GM10248 (cell line): ENCODE data around the gene PTPRH.

ENCODE experiments used
- CTCF ChIA-PET: fragments of 300-600 bp; sonication (Branson Sonifier 250); formaldehyde crosslinking; extraction: SDS; loops from one replicate; lab custom pipeline; 2021; ENCODE audit warnings: antibody characterized with exemption; lab: Yijun Ruan, JAX
- POLR2A ChIA-PET: fragments of 350-650 bp; sonication (Branson Sonifier 250); formaldehyde crosslinking; extraction: SDS; loops from one replicate; lab custom pipeline; 2020; ENCODE audit warnings: antibody characterized with exemption; lab: Yijun Ruan, JAX
- DNase-seq: peaks from one replicate; pipeline ENCODE4 v3.0.0; 2012; ENCODE audit errors: extremely low spot score
- CTCF ChIP-seq: IDR thresholded peaks from 2 replicates; pipeline ENCODE4 v1.5.1; 2012; ENCODE audit warnings: mild to moderate bottlenecking, low read depth; ENCODE audit errors: extremely low read depth, missing control alignments, control extremely low read depth

PTPRH gene

GRCh38 chr19:55171440-55171839, 37.9 kb downstream of the PTPRH start:
- TF ChIP-seq CTCF: no peak
- ChIA-PET POLR2A (interaction anchor here (0.5 kb wide), 1 partner anchor 221 kb away, joined by 3 read pairs; no protein-coding TSS in a partner anchor), CTCF (no interaction called here)
- no peak for DNase-seq

GRCh38 chr19:55169136-55169535, 40.2 kb downstream of the PTPRH start:
- no peak for TF ChIP-seq CTCF
- DNase-seq: no peak
- ChIA-PET CTCF (interaction anchor here (0.9 to 1.2 kb wide), 3 partner anchors 10 to 28 kb away, joined by 3 read pairs; no protein-coding TSS in a partner anchor), POLR2A (no interaction called here)

- ChIA-PET CTCF (interaction anchor here (0.7 to 1.4 kb wide), 7 partner anchors 9 to 337 kb away, joined by 3 to 5 read pairs (median 3); partner anchors contain the start of gene TNNI3), POLR2A (interaction anchor here (0.5 kb wide), 1 partner anchor 10 kb away, joined by 4 read pairs; no protein-coding TSS in a partner anchor)
- peak; percentile 96 for DNase-seq
- TF ChIP-seq CTCF: no peak
Measured at GRCh38 chr19:55166530-55167268, 42.6 kb downstream of the PTPRH start, which contains the start of gene DNAAF3. Gene DNAAF3, minus strand, starts transcription at chr19:55166613. Its CDS starts 200 bp downstream, at chr19:55166413.

- ChIA-PET POLR2A (interaction anchor here (0.5 kb wide), 1 partner anchor 10 kb away, joined by 4 read pairs; no protein-coding TSS in a partner anchor), CTCF (interaction anchor here (1.0 to 1.4 kb wide), 5 partner anchors 8 to 302 kb away, joined by 3 to 4 read pairs (median 3); partner anchors contain the start of gene TNNI3)
- no peak for DNase-seq
- peak; percentile 30 for TF ChIP-seq CTCF
Measured at GRCh38 chr19:55165952-55166529, 43.3 kb downstream of the PTPRH start.

- no peak for DNase-seq
- ChIA-PET POLR2A (no interaction called here), CTCF (interaction anchor here (1.9 to 2.7 kb wide), 4 partner anchors 13 to 58 kb away, joined by 4 to 18 read pairs (median 14); no protein-coding TSS in a partner anchor)
- TF ChIP-seq CTCF: no peak
Measured at GRCh38 chr19:55161571-55162322, 47.6 kb downstream of the PTPRH start.

GRCh38 chr19:55160986-55161365, 48.3 kb downstream of the PTPRH start:
- POLR2A ChIA-PET: no interaction called here

More at GRCh38 chr19:55160986-55161365, 48.3 kb downstream of the PTPRH start:
- CTCF ChIA-PET: interaction anchor here (0.6 to 2.7 kb wide), 20 partner anchors 10 to 682 kb away, joined by 3 to 18 read pairs (median 4); partner anchors contain the start of gene ISOC2
- DNase-seq: no peak
- TF ChIP-seq CTCF: no peak
